HTR-8/SVneo (cell line): ENCODE data around the gene PGLYRP3.
"Not testable (repeated sequence)": the region's sequence is repeated elsewhere in the genome, so short reads cannot be mapped to it uniquely, and the experiment has no call there.

Experiments used
- DNase-seq: peaks from one replicate; pipeline ENCODE4 v3.0.0; 2011; ENCODE audit warnings: low spot score, mixed read lengths; ENCODE audit not compliant: insufficient read length
- FAIRE-seq: peaks from 2 replicates; lab custom pipeline; 2011; peaks lifted over from hg19 to GRCh38; lab: Jason Lieb, UNC

PGLYRP3 gene

DNA sequence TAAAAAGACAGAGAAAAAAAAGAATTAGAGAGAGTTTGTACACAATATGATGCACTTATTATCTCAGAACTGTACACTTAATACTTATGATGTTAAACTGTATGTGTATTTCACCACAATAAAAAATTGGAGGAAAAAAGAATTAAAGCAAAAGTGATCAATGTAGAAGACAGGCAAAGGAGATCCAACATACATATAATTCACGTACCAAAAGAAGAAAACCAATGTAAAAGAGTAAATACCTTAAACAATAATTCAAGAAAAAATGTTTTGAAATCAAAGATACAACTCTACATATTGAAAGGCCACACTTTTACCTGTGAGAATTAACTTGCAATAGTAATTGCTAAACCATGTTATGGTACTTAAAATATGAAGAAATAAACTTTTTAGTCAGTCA is 9.8 kb upstream of the PGLYRP3 start:
- no peak for FAIRE-seq
- no peak for DNase-seq

DNA sequence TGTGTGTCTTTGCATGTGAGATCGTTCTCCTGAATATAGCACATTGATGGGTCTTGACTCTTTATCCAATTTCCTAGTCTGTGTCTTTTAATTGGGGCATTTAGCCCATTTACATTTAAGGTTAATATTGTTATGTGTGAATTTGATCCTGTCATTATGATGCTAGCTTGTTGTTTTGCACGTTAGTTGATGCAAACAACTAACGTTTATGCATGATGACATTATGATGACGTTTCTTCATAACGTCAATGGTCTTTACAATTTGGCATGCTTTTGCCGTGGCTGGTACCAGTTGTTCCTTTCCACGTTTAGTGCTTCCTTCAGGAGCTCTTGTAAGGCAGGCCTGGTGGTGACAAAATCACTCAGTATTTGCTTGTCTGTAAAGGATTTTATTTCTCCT is 5.4 kb upstream of the PGLYRP3 start:
- not testable (repeated sequence) for FAIRE-seq, DNase-seq

DNA sequence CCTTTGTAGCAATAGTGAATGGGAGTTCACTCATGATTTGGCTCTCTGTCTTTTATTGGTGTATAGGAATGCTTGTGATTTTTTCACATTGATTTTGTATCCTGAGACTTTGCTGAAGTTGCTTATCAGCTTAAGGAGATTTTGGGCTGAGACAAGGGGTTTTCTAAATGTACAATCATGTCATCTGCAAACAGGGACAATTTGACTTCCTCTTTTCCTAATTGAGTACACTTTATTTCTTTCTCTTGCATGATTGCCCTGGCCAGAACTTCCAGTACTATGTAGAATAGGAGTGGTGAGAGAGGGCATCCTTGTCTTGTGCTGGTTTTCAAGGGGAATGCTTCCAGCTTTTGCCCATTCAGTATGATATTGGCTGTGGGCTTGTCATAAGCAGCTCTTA is 3.3 kb upstream of the PGLYRP3 start:
- not testable (repeated sequence) for FAIRE-seq, DNase-seq

DNA sequence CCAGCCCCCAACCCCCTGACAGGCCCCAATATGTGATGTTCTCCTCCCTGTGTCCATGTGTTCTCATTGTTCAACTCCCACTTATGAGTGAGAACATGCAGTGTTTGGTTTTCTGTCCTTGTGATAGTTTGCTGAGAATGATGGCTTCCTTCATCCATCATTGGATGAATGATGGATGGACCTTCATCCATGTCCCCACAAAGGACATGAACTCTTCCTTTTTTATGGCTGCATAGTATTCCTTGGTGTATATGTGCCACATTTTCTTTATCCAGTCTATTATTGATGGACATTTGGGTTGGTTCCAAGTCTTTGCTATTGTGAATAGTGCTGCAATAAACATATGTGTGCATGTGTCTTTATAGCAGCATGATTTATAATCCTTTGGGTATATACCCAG is 1.6 kb upstream of the PGLYRP3 start:
- not testable (repeated sequence) for FAIRE-seq

DNA sequence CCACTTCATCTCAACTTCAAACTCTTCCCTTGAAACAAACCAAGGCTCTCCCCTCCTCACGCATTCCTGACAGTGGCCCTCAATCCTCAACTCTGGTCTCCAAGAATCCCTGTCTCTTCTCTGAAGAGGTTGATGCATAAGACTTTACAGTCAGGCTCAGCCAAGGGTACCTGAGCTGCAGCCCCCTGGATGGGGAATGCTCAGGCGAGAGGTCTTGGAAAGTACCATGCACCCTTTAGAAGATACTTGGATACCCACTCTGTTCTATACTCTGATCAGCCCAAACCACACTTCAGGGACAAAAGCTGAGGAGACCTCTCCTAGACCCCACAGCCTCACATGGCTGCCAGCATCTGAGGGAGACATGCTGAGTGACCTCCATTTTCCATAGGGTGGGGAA is 536 bp upstream of the PGLYRP3 start:
- no peak for FAIRE-seq
- no peak for DNase-seq

More for the DNA sequence above, 1.6 kb upstream of the PGLYRP3 start:
- DNase-seq = not testable (repeated sequence)

DNA sequence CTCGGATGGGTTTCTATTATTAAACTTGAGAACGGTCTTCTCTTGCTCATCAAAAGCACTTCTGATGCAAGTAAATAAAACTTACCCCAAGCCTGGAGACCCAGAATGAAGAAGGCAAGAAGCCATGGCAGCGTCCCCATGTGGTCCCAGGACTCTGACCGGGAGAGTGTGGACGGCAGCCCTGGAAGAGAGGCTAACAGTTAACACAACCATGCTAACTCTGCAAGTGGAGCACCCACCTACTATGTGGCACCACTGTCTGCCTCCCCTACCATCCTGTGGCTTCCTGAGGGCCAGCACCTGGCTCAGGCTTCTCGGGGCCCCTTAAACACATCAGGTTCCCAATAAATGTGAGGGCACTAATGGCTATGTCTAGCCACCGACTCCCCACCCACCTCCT is 2.2 kb downstream of the PGLYRP3 start:
- FAIRE-seq (no peak), DNase-seq (no peak)

DNA sequence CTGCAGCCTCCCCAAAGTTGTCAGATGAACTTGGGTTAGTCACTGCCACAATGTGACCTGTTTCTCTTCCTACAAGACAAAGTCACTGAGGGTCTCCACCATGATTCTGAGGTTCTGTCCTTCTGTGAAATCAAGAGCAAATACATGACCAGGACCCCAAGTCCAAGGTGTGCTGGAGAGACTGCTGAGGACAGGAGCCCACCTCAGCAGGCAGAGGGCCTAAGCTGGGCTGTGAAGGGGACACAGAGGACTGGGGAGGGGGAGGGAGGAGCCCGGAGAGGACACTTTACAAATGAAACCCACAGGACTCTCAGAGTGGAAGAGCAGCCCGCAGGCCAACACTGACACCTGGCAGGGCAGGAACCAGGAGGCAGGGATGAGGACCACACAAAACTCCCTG is 3.3 kb downstream of the PGLYRP3 start:
- no peak for FAIRE-seq
- DNase-seq = no peak

DNA sequence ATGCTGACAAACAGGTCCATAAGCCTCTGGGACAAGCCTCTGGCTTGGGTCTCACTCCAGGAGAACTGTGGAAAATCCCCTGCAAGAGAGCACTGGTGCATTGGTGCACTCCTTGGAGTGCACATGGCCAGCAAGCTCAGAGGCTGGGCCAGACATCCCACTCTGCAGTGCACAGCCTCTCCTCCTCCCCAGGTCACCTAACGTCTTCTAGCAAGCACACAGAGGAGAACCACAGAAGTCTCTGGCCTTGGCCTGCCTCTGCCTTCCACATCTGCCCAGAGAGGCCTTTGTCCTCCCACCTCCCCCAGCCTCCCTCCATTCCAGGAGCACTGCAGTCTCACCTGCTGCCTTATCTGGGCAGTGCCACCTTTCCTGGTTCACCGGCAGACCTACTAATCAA is 4.2 kb downstream of the PGLYRP3 start:
- FAIRE-seq = no peak

DNA sequence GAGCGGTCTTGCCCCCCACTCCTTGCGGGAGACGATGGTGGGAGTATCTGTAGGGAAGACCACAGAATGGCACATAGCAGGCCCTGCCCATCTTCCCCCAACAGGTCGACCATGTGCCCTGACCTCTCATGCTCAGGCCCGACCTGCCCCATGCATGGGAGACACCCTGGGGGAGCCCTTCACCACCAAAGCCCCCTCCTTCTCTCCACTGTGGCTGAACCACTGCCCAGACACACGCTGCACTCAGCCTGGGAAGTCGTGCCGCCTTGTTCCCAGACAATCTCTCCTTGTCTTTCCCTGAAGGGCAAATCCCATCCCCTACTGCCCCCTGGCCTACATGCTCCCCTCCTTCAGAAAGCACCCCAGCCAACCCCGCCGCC is 5.5 kb downstream of the PGLYRP3 start:
- no peak for FAIRE-seq

More for the DNA sequence above, 4.2 kb downstream of the PGLYRP3 start:
- no peak for DNase-seq

DNA sequence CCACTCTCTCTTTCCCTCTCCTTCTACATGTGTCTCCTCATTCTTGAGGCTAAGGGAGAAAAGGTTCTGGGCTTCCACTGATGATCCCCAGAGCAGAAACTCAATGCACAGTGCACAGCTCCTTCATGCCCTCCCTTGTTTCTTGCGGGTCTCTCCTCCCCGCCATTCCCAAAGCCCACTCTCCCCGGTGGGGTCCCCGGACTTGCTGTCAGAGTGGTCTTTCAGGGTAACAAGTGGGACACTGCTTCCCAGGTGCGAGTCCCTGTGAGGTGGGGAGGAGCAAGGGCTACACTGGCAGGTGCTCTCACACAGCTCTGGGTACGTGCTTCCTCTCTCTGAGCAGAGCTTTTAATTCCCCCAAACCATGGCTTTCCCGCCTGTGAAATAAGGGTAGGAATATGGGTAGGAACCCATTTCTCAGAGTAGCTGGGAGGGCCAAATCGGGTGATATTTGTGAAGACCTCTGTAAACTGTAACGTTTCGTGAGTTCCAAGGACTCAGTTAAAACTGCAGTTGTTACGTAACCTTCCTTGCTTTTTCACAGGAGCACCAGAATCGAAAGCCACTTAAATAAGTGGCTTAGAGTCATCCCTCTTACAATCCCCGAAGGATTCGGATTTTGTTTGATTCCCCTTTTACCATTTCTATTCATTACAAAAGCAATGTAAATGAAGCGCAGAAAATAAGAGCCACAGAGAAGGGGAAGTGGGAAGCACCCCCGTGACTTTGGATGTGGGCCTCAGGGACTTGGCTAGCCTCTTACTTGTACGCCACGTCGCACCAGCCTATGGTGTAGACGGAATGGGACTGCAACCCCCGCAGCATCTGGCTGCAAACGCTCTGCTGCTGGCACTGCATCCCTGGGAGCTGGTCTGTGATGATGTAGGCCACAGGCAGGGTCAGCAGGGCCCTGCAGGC is 6.2 kb downstream of the PGLYRP3 start:
- FAIRE-seq = no peak

More for the DNA sequence above, 5.5 kb downstream of the PGLYRP3 start:
- DNase-seq = no peak

DNA sequence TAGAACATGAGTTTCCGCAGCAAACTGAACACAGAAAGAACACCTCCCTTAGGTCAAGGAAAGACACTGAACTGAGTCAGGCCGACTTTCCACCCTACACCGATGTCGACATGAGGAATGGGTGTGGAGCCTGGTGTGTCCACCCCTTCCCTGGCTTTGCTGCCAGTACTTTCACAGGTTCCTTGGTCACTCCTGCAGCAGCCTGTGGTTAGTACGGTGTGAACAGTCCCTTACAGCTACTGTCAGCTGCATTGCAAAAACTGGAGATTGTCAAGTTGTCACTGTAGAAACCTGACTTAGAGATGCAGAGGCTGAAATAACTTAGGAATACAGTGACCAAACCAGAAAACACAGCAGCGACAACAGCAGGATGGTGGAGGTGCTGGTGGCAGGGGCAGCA is 7.1 kb downstream of the PGLYRP3 start:
- FAIRE-seq = no peak
- no peak for DNase-seq

More for the DNA sequence above, 6.2 kb downstream of the PGLYRP3 start:
- no peak for DNase-seq

DNA sequence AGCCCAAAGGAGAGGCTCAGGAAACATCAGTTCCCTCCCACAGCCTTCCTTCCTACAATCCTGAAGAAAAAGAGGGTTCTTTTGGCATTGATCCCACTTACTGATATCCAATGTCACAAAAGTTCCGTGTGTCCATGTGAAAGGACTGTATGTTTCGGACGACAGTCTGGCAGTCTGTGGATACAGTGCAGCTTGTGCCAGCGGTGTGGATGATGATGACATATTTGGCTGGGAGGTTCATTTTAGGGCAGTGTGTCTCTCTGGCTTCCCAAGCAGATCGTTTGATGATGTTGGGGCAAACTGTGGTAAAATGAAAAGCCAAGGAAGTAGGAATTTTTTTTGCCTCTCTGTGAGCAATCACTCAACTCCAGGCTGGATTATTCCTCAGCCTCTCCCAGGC is 10.4 kb downstream of the PGLYRP3 start:
- no peak for DNase-seq
- FAIRE-seq = no peak

DNA sequence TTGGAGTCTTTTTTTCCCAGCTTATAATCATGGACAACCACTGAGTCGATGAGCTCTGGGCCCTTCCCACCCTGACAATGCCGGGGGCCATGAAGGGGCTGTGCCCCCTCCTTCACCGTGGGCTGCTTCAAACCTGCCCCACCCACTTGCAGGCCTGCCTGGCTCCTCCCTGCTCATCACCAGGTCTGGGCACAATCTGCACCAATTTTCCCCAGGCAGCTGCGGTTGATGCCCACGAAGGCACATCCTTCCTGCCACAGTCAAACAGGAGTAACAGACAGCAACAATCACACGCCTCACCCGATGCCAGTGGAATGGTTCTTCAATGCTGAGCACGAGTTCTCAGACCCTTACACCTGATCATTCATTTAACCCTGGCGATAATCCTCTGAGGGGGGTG is 18.9 kb downstream of the PGLYRP3 start:
- FAIRE-seq (no peak), DNase-seq (no peak)

DNA sequence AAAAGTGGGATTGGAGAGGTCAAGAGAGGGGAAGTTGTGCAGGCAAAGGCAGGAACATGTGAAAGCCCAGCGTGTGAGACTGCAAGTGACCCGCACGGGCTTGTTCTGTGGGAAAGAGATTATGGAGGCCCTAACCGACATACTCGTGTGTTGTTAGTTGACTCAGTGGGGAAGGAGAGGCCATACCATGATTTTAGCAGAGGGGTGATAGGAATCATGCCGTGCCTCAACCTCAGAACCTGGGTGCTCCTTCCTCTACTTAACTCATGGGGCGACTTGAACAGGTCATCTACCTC is 19.3 kb downstream of the PGLYRP3 start:
- DNase-seq (no peak), FAIRE-seq (no peak)

DNA sequence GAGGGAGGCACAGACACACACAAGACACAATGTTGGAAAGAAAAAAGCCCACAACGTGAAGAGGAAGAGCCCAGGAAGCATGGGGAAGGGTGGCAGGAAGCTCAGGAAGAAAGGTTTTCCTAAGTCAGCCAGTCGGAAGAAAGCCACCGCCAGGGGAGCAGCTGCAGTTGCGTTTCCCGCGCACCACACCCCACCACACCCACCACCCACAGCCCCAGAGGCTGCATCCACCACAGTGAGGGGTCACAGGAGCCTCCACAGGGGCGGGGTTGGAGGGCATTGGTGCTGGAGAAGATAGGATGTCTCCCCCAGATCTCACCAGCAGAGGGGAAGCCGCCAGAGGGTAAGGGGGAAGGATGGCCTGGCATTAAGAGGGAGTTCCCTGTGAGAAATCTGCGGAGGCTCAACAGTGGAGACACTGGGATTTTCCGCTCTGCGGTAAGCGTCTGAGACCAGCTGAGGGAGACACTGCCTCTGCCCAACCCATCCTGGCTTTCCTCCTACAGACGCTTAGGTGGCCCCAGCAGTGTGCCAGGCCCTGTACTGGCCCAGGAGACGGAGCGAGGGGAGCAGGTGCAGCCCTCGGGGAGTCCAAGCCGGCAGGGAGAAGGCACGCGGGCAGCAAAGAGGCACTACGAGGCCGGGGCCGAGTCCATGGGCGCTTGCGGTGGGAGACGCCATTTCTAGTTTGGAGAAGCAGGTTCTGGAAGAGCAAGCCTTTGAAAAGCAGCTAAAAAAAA is 19.8 kb downstream of the PGLYRP3 start:
- FAIRE-seq (no peak), DNase-seq (no peak)

DNA sequence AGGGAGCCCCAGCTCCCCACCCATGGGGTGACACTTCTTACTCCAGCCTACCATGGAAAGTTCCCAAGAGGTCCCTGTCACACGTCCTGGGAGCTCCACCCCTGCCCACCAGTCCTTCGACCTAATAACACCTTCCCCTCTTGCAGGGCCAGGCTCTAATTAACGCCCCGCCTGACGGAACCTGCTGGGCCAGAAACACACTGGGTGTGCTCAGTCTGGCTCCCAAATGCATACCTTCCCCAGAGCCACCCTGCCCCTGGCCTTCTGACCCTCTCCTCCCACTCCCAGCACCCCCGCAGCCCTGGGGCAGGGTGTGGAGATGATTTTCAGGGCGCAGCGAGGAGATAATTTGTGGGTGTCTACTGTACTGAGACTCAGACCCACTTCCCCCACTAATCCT is 20.6 kb downstream of the PGLYRP3 start:
- no peak for DNase-seq

DNA sequence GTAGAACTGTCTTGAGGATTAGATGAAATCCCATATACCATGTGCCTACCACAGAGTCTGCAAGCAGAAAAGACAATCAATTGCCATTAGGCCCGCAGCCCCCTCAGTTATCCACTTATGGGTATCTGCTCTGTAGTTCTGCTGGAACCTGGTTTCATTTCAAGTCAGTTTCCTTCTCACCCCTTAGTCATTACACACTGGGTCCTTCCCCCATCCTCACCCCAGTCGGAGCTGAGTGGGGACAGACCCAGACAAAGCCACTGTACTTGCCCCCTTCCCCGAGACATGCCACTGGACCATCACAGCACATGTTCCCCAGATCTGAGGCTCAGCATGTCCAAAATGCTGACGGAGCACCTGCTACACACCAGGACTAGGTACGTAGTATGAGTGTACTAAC is 21.2 kb downstream of the PGLYRP3 start:
- DNase-seq = no peak
- no peak for FAIRE-seq

More for the DNA sequence above, 20.6 kb downstream of the PGLYRP3 start:
- FAIRE-seq = no peak

DNA sequence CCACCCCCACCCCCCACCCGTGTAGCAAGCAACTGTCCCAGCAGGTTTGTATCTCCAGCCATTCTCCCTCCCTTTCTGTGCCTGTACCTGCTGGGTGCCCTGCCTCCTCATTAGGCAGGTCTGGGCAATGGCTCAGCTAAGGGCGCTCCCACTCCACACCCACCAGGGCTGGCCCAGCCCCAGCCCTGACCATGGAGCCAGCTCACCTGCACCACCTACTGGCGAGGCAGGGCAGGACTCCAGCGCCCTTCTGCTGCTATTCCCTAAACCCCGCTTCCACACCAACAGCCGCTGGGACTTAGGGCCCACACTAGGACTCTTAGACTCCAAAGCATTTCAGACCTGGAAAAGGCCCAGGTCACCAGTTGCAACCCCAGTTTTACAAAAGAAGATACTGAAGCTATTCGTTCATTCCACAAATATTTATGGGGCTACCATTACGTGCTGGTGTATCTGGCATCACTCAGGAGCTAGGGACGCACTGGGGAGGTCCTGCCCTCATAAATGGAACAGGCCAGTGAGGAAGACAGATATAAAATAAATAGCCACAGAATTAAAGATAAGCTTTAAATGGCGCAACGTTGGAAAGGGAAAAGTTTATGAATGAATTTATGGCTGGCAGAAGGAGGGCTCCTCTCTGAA is 24.0 kb downstream of the PGLYRP3 start:
- FAIRE-seq (no peak), DNase-seq (peak; percentile 15)

DNA sequence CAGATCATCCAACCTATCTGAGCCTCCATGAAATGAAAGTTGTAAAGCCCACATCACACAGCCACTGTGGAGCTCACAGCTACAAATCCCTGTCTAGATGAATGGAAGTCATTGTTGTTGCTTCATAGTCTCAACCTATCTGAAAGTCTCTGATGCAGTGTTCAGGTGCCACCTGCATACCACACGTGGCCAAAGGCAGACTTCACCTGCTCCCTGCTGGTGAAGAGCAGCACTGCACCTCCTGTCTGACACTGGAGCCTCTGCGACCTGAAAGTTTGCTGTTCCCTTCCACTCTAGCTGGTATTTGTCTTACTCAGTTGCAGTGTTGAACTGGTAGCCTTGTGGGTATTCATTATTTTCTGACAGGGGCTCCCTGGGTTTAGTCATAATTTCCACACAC is 34.9 kb downstream of the PGLYRP3 start:
- FAIRE-seq (no peak), DNase-seq (no peak)

DNA sequence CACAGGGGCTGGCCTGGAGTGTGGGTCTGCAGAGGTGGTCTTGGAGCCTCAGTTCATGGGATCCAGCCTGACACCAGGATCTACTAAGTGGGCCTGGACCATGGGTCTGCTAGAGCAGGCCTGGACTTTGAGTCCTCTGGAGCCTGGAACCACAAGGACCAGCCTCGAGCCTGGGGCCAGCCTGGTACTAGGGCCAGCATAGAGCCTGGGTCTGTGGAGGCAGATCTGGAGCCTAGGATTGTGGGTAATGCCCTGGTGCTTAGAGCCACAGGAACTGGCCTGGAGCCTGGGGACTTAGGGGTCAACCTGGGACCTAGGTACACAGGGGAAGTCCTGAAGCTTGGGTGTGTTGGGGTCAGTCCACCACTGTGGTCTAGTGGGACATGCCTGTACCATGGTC is 40.6 kb downstream of the PGLYRP3 start:
- FAIRE-seq (no peak), DNase-seq (no peak)

DNA sequence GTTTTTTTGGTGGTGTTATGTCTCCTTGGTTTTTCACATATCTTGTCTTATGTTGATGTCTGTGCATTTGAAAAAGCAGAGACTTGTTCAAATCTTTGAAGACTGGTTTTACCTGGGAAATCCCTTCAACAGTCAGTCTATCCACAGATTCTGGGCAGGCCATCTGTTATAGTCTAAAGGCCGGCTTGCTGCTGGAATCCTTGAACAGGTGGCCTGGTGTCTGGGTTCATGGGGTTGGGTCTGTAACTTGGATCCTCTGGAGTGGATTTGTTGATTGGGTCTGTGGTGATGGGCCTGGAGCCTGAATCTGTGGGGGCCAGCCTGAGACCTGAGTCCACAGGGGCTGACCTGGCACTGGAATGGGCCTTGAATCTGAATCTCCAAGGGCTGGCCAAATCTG is 41.0 kb downstream of the PGLYRP3 start:
- FAIRE-seq = no peak
- DNase-seq = no peak
